ENCODE data around the gene SLC9A5. TPM values are rescaled to one million over a fixed set of nuclear protein-coding genes. Genes with fewer than 3 reads are reported as not detected.

SLC9A5 gene
- polyA plus RNA-seq, 4 donors: 2.6 to 5.9 (median 4.5) TPM

DNA sequence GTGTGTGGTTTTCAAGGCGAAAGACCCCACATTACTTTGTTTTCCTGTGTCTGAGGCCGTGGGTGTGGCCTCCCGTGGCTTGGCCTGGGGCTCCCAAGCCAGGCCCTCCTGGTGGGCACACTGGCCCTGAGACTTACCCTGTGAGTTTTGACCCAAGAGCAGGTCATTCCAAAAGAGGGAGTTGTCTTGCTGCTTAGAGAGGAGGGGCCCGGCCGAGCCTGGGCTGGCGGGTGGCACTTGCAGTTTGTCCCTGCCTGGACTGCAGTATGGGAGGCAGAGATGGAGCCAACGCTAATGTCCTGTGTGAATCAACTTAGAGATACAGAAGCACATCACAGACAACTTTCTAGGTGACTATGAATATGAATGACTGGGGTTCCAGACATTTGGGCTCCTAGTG is 53.3 kb downstream of the SLC9A5 start:
- no peak for DNase-seq (ENCODE audit: low read depth in 4 of 4, low spot score in 3 of 4)

DNA sequence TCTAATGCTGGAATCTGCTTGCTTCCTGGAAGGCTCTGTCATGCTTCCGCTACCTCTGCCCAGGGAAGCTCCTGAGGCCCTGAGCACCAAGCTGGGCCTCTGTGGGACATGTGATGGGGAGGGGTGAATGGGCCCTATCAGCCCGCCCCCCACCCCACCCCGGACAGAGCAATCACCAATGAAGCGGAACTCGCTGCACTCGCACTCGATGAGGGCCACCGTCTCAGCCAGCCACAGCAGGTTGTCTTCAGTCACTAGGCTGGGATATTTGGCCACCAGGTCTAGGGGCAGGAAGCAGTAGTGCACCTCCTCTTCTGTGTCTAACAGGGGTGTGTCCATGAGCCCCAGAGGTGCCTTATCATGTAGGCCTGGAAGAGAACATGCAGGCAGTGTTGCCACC is 54.2 kb downstream of the SLC9A5 start:
- no peak for DNase-seq (ENCODE audit: low read depth in 4 of 4, low spot score in 3 of 4)

GRCh38 chr16:67304020-67304419 is 55.2 kb downstream of the SLC9A5 start:
- no peak for DNase-seq (ENCODE audit: low read depth in 4 of 4, low spot score in 3 of 4)

- DNase-seq (ENCODE audit: low read depth in 4 of 4, low spot score in 3 of 4): no peak
Measured at GRCh38 chr16:67305216-67306071, 56.7 kb downstream of the SLC9A5 start.

DNA sequence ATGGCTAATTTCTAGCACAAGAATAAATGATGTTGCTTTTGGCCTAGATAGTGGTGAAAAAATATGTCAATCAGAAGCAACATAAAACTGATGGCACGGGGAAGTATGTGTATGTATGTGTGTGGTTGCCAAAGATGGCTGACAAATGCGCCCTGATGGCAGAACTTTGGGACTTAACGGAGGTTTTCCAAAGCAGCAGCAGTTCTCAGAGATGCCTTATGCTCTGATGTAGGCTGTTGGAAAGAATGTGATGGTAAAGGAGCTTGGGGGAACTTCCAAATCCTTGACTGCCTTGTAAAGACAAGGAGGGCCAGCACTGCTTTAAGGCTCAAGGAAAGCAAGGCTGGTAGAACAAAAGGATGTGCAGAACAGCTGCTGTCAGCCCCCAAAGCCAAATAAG is 61.8 kb downstream of the SLC9A5 start:
- no peak for DNase-seq (ENCODE audit: low read depth in 4 of 4, low spot score in 3 of 4)

DNA sequence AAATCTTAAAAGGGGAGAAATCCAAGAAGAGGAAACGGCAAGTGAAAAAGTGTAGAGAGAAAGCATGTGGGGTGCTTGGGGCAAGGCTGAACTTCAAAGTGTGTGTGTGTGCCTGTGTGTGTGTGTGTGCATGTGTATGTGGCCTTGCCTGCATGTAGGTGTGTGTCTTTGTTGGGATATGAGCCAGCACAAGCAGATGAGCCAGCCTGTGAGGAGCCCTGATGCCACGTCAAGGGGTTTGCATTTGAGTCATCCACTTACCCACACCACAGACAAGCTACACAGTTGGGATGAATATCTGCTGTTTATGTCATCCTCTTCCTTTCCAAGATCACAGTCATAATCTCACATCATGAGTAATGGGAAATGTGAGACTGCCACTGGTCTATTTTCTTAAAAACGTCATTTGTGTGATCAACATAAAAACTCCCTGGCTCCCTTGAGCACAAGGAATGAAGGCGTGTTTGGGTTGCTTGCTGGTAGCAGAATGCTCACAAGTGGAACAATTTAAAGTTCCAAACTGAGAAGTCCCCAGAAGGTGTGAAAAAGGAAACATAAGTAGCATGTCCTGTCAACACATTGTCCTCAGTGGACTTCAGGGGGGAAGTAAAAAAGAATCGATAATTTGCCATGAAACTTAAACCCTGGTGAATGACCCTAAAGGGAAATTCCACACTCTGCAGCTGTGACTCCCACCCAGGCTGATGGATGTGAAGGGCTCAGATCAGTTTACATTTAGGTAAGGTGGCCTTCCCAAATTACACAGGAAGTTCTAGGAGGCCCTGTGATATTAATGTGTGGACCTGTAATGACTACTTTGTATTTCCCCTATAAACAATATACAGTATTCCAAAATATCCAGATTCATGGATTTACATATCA is 63.1 kb downstream of the SLC9A5 start:
- peak in 1 of 4 donors; percentile 18 for DNase-seq (ENCODE audit: low read depth in 4 of 4, low spot score in 3 of 4)

DNA sequence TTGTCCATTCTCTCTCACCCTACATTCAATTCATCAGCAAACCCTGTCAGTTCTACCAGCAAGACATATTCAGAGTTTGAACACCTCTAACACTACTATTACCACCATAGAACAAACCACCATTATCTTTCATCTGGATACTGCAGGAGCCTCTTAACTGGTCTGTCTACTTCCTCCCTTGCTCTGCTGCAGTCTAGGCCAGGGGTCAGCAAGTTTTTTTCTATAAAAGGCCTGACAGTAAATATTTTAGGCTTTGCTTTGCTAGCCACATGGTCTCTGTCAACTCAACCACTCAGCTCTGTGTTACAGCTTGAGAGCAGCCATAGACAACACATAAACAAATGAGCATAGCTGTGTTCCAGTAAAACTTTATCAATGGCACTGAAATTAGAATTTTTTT is 63.9 kb downstream of the SLC9A5 start:
- no peak for DNase-seq (ENCODE audit: low read depth in 4 of 4, low spot score in 3 of 4)

DNA sequence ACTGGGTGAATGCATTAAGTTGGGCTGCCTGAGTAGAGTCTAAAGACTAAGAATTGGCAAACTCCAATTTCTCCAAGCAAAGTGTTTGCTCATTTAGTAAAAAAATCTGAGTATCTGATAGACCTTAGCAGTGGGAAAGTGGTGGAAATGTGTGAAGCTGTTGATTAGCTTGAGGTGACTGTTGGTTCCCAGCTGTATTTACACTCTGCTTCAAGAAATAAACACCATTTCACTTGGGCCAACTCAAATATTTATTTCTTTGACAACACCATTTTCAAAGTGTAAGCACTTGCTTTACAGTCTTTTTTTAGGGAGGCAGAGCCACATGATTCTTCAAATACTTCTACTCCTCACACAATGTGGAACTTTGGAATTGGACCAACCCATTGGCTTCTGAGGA is 69.1 kb downstream of the SLC9A5 start:
- no peak for DNase-seq (ENCODE audit: low read depth in 4 of 4, low spot score in 3 of 4)

Other genes starting within 250 kb of the SLC9A5 start
- 10 to 100 TPM; 69.3 to 78.9 (median 76.2) TPM for gene CBFB, start 219.8 kb upstream of the SLC9A5 start, polyA plus RNA-seq (ENCODE audit: insufficient read length in 4 of 4)
- gene PHAF1, start 139.0 kb upstream of the SLC9A5 start, polyA plus RNA-seq (ENCODE audit: insufficient read length in 4 of 4): 10 to 100 TPM; 21.4 to 28.3 (median 24.6) TPM
- gene B3GNT9, start 98.0 kb upstream of the SLC9A5 start, polyA plus RNA-seq (ENCODE audit: insufficient read length in 4 of 4): 10 to 100 TPM in 3 of 4 donors, 1 to 10 TPM in 1; 8.5 to 40.1 (median 11.6) TPM
- gene TRADD, start 89.1 kb upstream of the SLC9A5 start, polyA plus RNA-seq (ENCODE audit: insufficient read length in 4 of 4): 1 to 10 TPM; 2.9 to 7.5 (median 3.8) TPM
- gene FBXL8, start 89.0 kb upstream of the SLC9A5 start, polyA plus RNA-seq (ENCODE audit: insufficient read length in 4 of 4): 1 to 10 TPM; 1.2 to 2.5 (median 1.6) TPM
- gene HSF4, start 84.2 kb upstream of the SLC9A5 start, polyA plus RNA-seq (ENCODE audit: insufficient read length in 4 of 4): 1 to 10 TPM; 1.4 to 5.7 (median 2.3) TPM
- gene NOL3, start 78.4 kb upstream of the SLC9A5 start, polyA plus RNA-seq (ENCODE audit: insufficient read length in 4 of 4): 1 to 10 TPM; 2.4 to 7.6 (median 4.9) TPM
- gene MATCAP1, start 65.0 kb upstream of the SLC9A5 start, polyA plus RNA-seq (ENCODE audit: insufficient read length in 4 of 4): 10 to 100 TPM; 29.3 to 61.4 (median 42.3) TPM
- gene EXOC3L1, start 58.8 kb upstream of the SLC9A5 start, polyA plus RNA-seq (ENCODE audit: insufficient read length in 4 of 4): 1 to 10 TPM; 2.3 to 7.7 (median 4.3) TPM
- 10 to 100 TPM; 50.0 to 71.4 (median 50.9) TPM for gene E2F4, start 56.8 kb upstream of the SLC9A5 start, polyA plus RNA-seq (ENCODE audit: insufficient read length in 4 of 4)
- 1 to 10 TPM in 3 of 4 donors, under 1 TPM in 1; 0.86 to 8.5 (median 5.5) TPM for gene ELMO3, start 49.8 kb upstream of the SLC9A5 start, polyA plus RNA-seq (ENCODE audit: insufficient read length in 4 of 4)
- 10 to 100 TPM; 30.6 to 46.4 (median 37.3) TPM for gene TMEM208, start 21.8 kb upstream of the SLC9A5 start, polyA plus RNA-seq (ENCODE audit: insufficient read length in 4 of 4)
- gene FHOD1, start 1.5 kb upstream of the SLC9A5 start, polyA plus RNA-seq (ENCODE audit: insufficient read length in 4 of 4): 10 to 100 TPM; 37.6 to 51.7 (median 40.2) TPM
- gene PLEKHG4, start 30.6 kb downstream of the SLC9A5 start, polyA plus RNA-seq (ENCODE audit: insufficient read length in 4 of 4): 10 to 100 TPM in 3 of 4 donors, 1 to 10 TPM in 1; 9.5 to 28.0 (median 14.5) TPM
- gene KCTD19, start 77.8 kb downstream of the SLC9A5 start, polyA plus RNA-seq (ENCODE audit: insufficient read length in 4 of 4): 1 to 10 TPM in 2 of 4 donors, under 1 TPM in 2; 0.50 to 2.3 (median 1.2) TPM
- 1 to 10 TPM; 1.5 to 7.7 (median 4.6) TPM for gene LRRC36, start 77.8 kb downstream of the SLC9A5 start, polyA plus RNA-seq (ENCODE audit: insufficient read length in 4 of 4)
- gene TPPP3, start 144.5 kb downstream of the SLC9A5 start, polyA plus RNA-seq (ENCODE audit: insufficient read length in 4 of 4): 10 to 100 TPM; 44.8 to 63.4 (median 53.2) TPM
- 10 to 100 TPM; 10.4 to 18.0 (median 11.9) TPM for gene ZDHHC1, start 167.5 kb downstream of the SLC9A5 start, polyA plus RNA-seq (ENCODE audit: insufficient read length in 4 of 4)
- 10 to 100 TPM; 16.5 to 74.4 (median 45.6) TPM for gene HSD11B2, start 182.1 kb downstream of the SLC9A5 start, polyA plus RNA-seq (ENCODE audit: insufficient read length in 4 of 4)
- gene ATP6V0D1, start 232.2 kb downstream of the SLC9A5 start, polyA plus RNA-seq (ENCODE audit: insufficient read length in 4 of 4): 10 to 100 TPM; 66.2 to 96.0 (median 84.0) TPM
- gene AGRP, start 234.6 kb downstream of the SLC9A5 start, polyA plus RNA-seq (ENCODE audit: insufficient read length in 4 of 4): under 1 TPM in 1 of 4 donors, not detected in 3; 0.34 TPM